Mesendoderm (in vitro differentiated cells): ENCODE measurements around the gene F9.
"Not testable (repeated sequence)": the region's sequence is repeated elsewhere in the genome, so short reads cannot be mapped to it uniquely, and the experiment has no call there.

Source experiments
- DNase-seq: peaks from one replicate; pipeline ENCODE4 v3.0.0; 2013
- H2AK5ac ChIP-seq: 2 replicates; pipeline ENCODE4 v1.6.1; 2013; ENCODE audit warnings: low read length, inconsistent platforms
- H2BK120ac ChIP-seq: 2 replicates; pipeline ENCODE4 v1.6.1; 2013; ENCODE audit warnings: low read depth, mild to moderate bottlenecking, low read length, moderate library complexity, mixed read lengths
- H2BK15ac ChIP-seq: replicated peaks from 2 replicates; pipeline ENCODE4 v1.6.1; 2013; ENCODE audit warnings: low read depth, mild to moderate bottlenecking, moderate library complexity
- H2BK5ac ChIP-seq: 2 replicates; pipeline ENCODE4 v1.6.1; 2013; ENCODE audit warnings: low read length, inconsistent platforms
- H3K18ac ChIP-seq: 2 replicates; pipeline ENCODE4 v1.6.1; 2013; ENCODE audit warnings: mild to moderate bottlenecking, low read length, mixed read lengths
- H3K23ac ChIP-seq: one replicate; pipeline ENCODE4 v1.6.1; 2013; ENCODE audit warnings: low read length
- H3K27ac ChIP-seq: 2 replicates; pipeline ENCODE4 v1.5.1; 2013; ENCODE audit warnings: low read depth, mild to moderate bottlenecking, inconsistent platforms, low read length, moderate library complexity
- H3K27me3 ChIP-seq: 2 replicates; pipeline ENCODE4 v1.6.1; 2013; ENCODE audit warnings: low read length, control low read depth, mild to moderate bottlenecking, inconsistent platforms; ENCODE audit not compliant: insufficient read depth, poor library complexity
- H3K36me3 ChIP-seq: 2 replicates; pipeline ENCODE4 v1.6.1; 2013; ENCODE audit warnings: low read length, inconsistent platforms; ENCODE audit not compliant: control insufficient read depth, insufficient read depth
- H3K4ac ChIP-seq: one replicate; pipeline ENCODE4 v1.6.1; 2013; ENCODE audit warnings: low read depth, mild to moderate bottlenecking, low read length, moderate library complexity
- H3K4me1 ChIP-seq: 2 replicates; pipeline ENCODE4 v1.6.1; 2013; ENCODE audit warnings: low read depth, low read length, inconsistent platforms; ENCODE audit not compliant: control insufficient read depth
- H3K4me2 ChIP-seq: 2 replicates; pipeline ENCODE4 v1.6.1; 2013; ENCODE audit warnings: low read length
- H3K4me3 ChIP-seq: 2 replicates; pipeline ENCODE4 v1.5.1; 2013; ENCODE audit warnings: mild to moderate bottlenecking, low read length
- H3K56ac ChIP-seq: one replicate; pipeline ENCODE4 v1.6.1; 2013; ENCODE audit warnings: low read length
- H3K79me1 ChIP-seq: 2 replicates; pipeline ENCODE4 v1.6.1; 2013; ENCODE audit warnings: low read length, inconsistent platforms
- H3K79me2 ChIP-seq: 2 replicates; pipeline ENCODE4 v1.6.1; 2013; ENCODE audit warnings: mild to moderate bottlenecking, low read length; ENCODE audit not compliant: control insufficient read depth, insufficient read depth
- H3K9ac ChIP-seq: 2 replicates; pipeline ENCODE4 v1.6.1; 2013; ENCODE audit warnings: low read length, inconsistent platforms
- H4K5ac ChIP-seq: one replicate; pipeline ENCODE4 v1.6.1; 2013; ENCODE audit warnings: low read length
- H4K8ac ChIP-seq: one replicate; pipeline ENCODE4 v1.6.1; 2013; ENCODE audit warnings: low read depth, mild to moderate bottlenecking, control low read depth, low read length, moderate library complexity
- WGBS: extraction: QIAGEN DNeasy Blood & Tissue Kit; methylation state at CpG from one replicate; pipeline ENCODE4 v1.1.7; 2013; ENCODE audit warnings: low lambda C conversion rate, missing lambda C conversion rate; ENCODE audit not compliant: insufficient coverage; ENCODE audit errors: extremely low coverage; 5-methylcytosine and 5-hydroxymethylcytosine counted together

Gene F9

GRCh38 chrX:139518475-139518874 lies 12.1 kb upstream of the F9 start:
- Histone ChIP-seq H3K56ac (no peak overlapping the region), H2BK120ac (no peak overlapping the region), H3K79me1 (no peaks in the 10 kb centered on the region), H3K9ac (no peak overlapping the region), H3K4me3 (no peak overlapping the region), H2AK5ac (no peak overlapping the region), H4K5ac (no peak overlapping the region), H2BK15ac (no peak overlapping the region), H4K8ac (no peak overlapping the region), H3K36me3 (no peaks in the 10 kb centered on the region), H3K27me3 (no peaks in the 10 kb centered on the region), H3K79me2 (no peaks in the 10 kb centered on the region), H3K4me2 (no peak overlapping the region), H3K18ac (no peak overlapping the region), H3K4me1 (no peaks in the 10 kb centered on the region), H2BK5ac (no peak overlapping the region), H3K23ac (no peak overlapping the region), H3K27ac (no peak overlapping the region), H3K4ac (no peak overlapping the region)
- no peak for DNase-seq
- WGBS = no CpG with 5 or more reads among the region's 2 CpGs

DNA sequence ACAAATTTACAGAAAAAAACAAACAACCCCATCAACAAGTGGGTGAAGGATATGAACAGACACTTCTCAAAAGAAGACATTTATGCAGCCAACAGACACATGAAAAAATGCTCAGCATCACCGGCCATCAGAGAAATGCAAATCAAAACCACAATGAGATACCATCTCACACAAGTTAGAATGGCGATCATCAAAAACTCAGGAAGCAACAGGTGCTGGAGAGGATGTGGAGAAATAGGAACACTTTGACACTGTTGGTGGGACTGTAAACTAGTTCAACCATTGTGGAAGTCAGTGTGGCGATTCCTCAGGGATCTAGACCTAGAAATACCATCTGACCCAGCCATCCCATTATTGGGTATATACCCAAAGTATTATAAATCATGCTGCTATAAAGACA lies 1.7 kb upstream of the F9 start:
- not testable (repeated sequence) for H3K27ac ChIP-seq, H2AK5ac ChIP-seq

GRCh38 chrX:139532834-139533233 lies 2.3 kb downstream of the F9 start:
- no peak overlapping the region for H3K27ac ChIP-seq
- no peak overlapping the region for H2BK120ac ChIP-seq
- H4K8ac ChIP-seq = no peak overlapping the region
- no peak overlapping the region for H3K9ac ChIP-seq
- H3K79me2 ChIP-seq = no peaks in the 10 kb centered on the region
- H3K27me3 ChIP-seq = no peaks in the 10 kb centered on the region
- no peak overlapping the region for H3K23ac ChIP-seq
- no peak overlapping the region for H2BK5ac ChIP-seq
- no peak for DNase-seq
- H3K36me3 ChIP-seq = no peaks in the 10 kb centered on the region
- H3K4me1 ChIP-seq = no peaks in the 10 kb centered on the region
- no peak overlapping the region for H4K5ac ChIP-seq
- no peak overlapping the region for H3K56ac ChIP-seq
- no peak overlapping the region for H3K4me3 ChIP-seq
- WGBS = no CpG with 5 or more reads among the region's 4 CpGs
- no peak overlapping the region for H3K18ac ChIP-seq
- H2AK5ac ChIP-seq = no peak overlapping the region
- no peak overlapping the region for H3K4ac ChIP-seq
- no peak overlapping the region for H2BK15ac ChIP-seq
- H3K79me1 ChIP-seq = no peaks in the 10 kb centered on the region
- H3K4me2 ChIP-seq = no peak overlapping the region

More for the DNA sequence above, 1.7 kb upstream of the F9 start:
- not testable (repeated sequence) for H4K8ac ChIP-seq, H3K18ac ChIP-seq, H2BK15ac ChIP-seq, DNase-seq, H3K4me2 ChIP-seq, H3K23ac ChIP-seq, H3K4me1 ChIP-seq, H3K79me2 ChIP-seq, H2BK120ac ChIP-seq, H3K4me3 ChIP-seq, H3K79me1 ChIP-seq, H3K4ac ChIP-seq, H3K9ac ChIP-seq, H4K5ac ChIP-seq, H3K36me3 ChIP-seq, H3K27me3 ChIP-seq, H2BK5ac ChIP-seq, H3K56ac ChIP-seq
- no CpG with 5 or more reads among the region's 3 CpGs for WGBS

- Histone ChIP-seq H2BK5ac (no peak overlapping the region), H3K36me3 (no peaks in the 10 kb centered on the region), H3K4me1 (no peaks in the 10 kb centered on the region), H3K79me2 (no peaks in the 10 kb centered on the region), H2BK15ac (no peak overlapping the region), H3K18ac (no peak overlapping the region), H3K27me3 (no peaks in the 10 kb centered on the region), H3K79me1 (no peaks in the 10 kb centered on the region), H4K8ac (no peak overlapping the region), H3K23ac (no peak overlapping the region), H3K9ac (no peak overlapping the region), H3K4ac (no peak overlapping the region), H4K5ac (no peak overlapping the region), H3K4me2 (no peak overlapping the region), H2BK120ac (no peak overlapping the region), H2AK5ac (no peak overlapping the region), H3K56ac (no peak overlapping the region), H3K27ac (no peak overlapping the region), H3K4me3 (no peak overlapping the region)
- WGBS = no CpG with 5 or more reads among the region's 4 CpGs
- no peak for DNase-seq
Measured at GRCh38 chrX:139533444-139533843, 2.9 kb downstream of the F9 start.

DNA sequence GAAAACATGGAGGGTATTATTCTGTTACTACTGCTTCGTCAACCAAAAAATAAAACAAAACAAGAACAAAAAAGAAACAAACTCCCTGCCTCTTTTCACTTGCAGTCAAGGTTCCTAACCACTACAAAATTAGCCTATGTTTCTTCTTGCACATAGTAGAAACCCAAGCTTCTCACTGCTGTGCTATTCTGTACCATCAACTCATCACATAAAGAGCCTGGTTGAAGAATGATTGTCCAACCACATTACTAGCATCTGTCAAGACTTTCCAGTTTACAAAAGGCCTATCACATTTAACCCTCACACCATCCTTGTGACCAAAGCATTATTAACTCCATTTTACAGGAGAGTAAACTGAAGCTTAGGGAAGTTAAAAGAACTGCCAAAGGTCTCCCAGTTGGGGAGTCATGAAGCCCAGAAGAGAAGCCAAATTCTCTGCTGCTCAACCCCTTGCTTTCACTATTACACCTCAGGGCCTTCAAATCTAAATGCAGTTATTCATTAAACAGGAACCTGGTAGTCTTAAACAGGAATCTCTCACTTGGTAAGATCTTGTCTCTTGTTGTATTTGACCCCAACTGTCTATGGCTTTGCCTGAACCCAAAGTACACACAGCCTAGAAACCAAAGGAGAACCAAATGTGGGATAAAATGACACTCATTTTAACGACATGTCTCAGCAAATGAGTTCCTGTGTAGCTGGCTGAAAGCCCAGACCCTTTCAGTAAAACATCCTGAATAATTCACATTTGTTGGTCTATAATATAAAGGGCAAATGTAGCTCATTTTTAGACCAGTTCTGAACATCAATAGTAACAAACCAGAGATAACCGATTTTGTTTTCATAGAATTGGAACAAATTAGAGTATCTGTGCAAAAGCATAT lies 8.6 kb downstream of the F9 start:
- H3K9ac ChIP-seq = no peak overlapping the region
- WGBS = no CpG with 5 or more reads among the region's 3 CpGs
- H2BK15ac ChIP-seq = no peak overlapping the region
- no peak overlapping the region for H3K27ac ChIP-seq
- no peaks in the 10 kb centered on the region for H3K79me1 ChIP-seq
- no peak overlapping the region for H3K18ac ChIP-seq
- H4K5ac ChIP-seq = no peak overlapping the region
- DNase-seq = no peak
- no peaks in the 10 kb centered on the region for H3K79me2 ChIP-seq
- no peak overlapping the region for H3K4me2 ChIP-seq
- no peaks in the 10 kb centered on the region for H3K27me3 ChIP-seq
- H3K4me3 ChIP-seq = no peak overlapping the region
- H2BK5ac ChIP-seq = no peak overlapping the region
- no peak overlapping the region for H2AK5ac ChIP-seq
- H3K4ac ChIP-seq = no peak overlapping the region
- H3K4me1 ChIP-seq = no peaks in the 10 kb centered on the region
- no peak overlapping the region for H4K8ac ChIP-seq
- H3K23ac ChIP-seq = no peak overlapping the region
- H3K36me3 ChIP-seq = no peaks in the 10 kb centered on the region
- no peak overlapping the region for H3K56ac ChIP-seq
- no peak overlapping the region for H2BK120ac ChIP-seq

- Histone ChIP-seq H3K9ac (no peak overlapping the region), H4K5ac (no peak overlapping the region), H3K27me3 (no peaks in the 10 kb centered on the region), H3K36me3 (no peaks in the 10 kb centered on the region), H3K18ac (no peak overlapping the region), H3K23ac (no peak overlapping the region), H3K27ac (no peak overlapping the region), H2BK15ac (no peak overlapping the region), H3K79me1 (no peaks in the 10 kb centered on the region), H3K4ac (no peak overlapping the region), H2BK5ac (no peak overlapping the region), H4K8ac (no peak overlapping the region), H2AK5ac (no peak overlapping the region), H3K56ac (no peak overlapping the region), H3K4me2 (no peak overlapping the region), H2BK120ac (no peak overlapping the region), H3K4me3 (no peak overlapping the region), H3K4me1 (no peaks in the 10 kb centered on the region), H3K79me2 (no peaks in the 10 kb centered on the region)
- no peak for DNase-seq
- no CpG with 5 or more reads among the region's 1 CpG for WGBS
Measured at GRCh38 chrX:139542652-139543051, 12.1 kb downstream of the F9 start.
